Measurements from ENCODE around the gene CDX2. TPM values are rescaled to one million over a fixed set of nuclear protein-coding genes. Genes with fewer than 3 reads are reported as not detected.

The CDX2 gene
- total and polyA plus RNA-seq, 9 of the 15 experiments (the other 6 are each of a cell fraction or from before 2014, with no cell fraction given), result 0.04 TPM; not detected in 8

- ATAC-seq (no peak), DNase-seq (ENCODE audit: extremely low read depth in 1 of 4, low spot score in 3 of 4) (no peak), FAIRE-seq (no peak)
- Histone ChIP-seq H3K36me3 (ENCODE audit: control insufficient read depth, insufficient read depth, low read length) (no peaks in the 10 kb centered on the region), H3K27me3 (ENCODE audit: control insufficient read depth in 2 of 2, insufficient read depth in 2 of 2, low read length in 2 of 2) (peaks cover 0 to 24% of the 10 kb centered on the region in 2 experiments; a peak in 2 of 5 replicates), H2AFZ (ENCODE audit: low read depth, low read length) (no peak overlapping the region), H3K9ac (ENCODE audit: insufficient read depth in 1 of 2, low read depth in 2 of 2, low read length in 2 of 2) (no peak overlapping the region), H4K20me1 (replicated peaks; ENCODE audit: control insufficient read depth, insufficient read depth, low read length) (no peaks in the 10 kb centered on the region), H3K9me1 (ENCODE audit: control insufficient read depth, insufficient read depth, low read length) (no peaks in the 10 kb centered on the region), H3K4me3 (no peak overlapping the region), H3K4me2 (ENCODE audit: insufficient read depth, low read length) (no peak overlapping the region), H3K9me3 (replicated peaks; ENCODE audit: control insufficient read depth, insufficient read depth, low read depth, low read length) (no peaks in the 10 kb centered on the region), H3K27ac (ENCODE audit: extremely low read depth, low read depth, low read length) (no peak overlapping the region), H3K4me1 (replicated peaks in 1 of 2; ENCODE audit: control insufficient read depth in 2 of 2, insufficient read depth in 2 of 2, low read length in 2 of 2) (no peaks in the 10 kb centered on the region), H3K79me2 (ENCODE audit: control insufficient read depth, insufficient read depth, low read length) (no peaks in the 10 kb centered on the region)
- TF ChIP-seq CCAR2 (IDR thresholded peaks at IDR 0.05; ENCODE audit: low read depth, low read length), result no peak
- TF ChIP-seq ZNF143 (CRISPR knock-in tag; IDR thresholded peaks at IDR 0.05), result no peak
- TF ChIP-seq, protein P1, sequence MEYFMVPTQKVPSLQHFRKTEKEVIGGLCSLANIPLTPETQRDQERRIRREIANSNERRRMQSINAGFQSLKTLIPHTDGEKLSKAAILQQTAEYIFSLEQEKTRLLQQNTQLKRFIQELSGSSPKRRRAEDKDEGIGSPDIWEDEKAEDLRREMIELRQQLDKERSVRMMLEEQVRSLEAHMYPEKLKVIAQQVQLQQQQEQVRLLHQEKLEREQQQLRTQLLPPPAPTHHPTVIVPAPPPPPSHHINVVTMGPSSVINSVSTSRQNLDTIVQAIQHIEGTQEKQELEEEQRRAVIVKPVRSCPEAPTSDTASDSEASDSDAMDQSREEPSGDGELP (CRISPR knock-in tag; IDR thresholded peaks at IDR 0.05; ENCODE audit: borderline replicate concordance), result no peak
- TF ChIP-seq GATAD2B (IDR thresholded peaks at IDR 0.05; ENCODE audit: borderline replicate concordance), result no peak
- no peak for TF ChIP-seq ELF2 (CRISPR knock-in tag; IDR thresholded peaks at IDR 0.05)
- no peak for TF ChIP-seq ZNF707 (CRISPR knock-in tag; conservative IDR thresholded peaks at IDR 0.05)
- TF ChIP-seq, protein P2, sequence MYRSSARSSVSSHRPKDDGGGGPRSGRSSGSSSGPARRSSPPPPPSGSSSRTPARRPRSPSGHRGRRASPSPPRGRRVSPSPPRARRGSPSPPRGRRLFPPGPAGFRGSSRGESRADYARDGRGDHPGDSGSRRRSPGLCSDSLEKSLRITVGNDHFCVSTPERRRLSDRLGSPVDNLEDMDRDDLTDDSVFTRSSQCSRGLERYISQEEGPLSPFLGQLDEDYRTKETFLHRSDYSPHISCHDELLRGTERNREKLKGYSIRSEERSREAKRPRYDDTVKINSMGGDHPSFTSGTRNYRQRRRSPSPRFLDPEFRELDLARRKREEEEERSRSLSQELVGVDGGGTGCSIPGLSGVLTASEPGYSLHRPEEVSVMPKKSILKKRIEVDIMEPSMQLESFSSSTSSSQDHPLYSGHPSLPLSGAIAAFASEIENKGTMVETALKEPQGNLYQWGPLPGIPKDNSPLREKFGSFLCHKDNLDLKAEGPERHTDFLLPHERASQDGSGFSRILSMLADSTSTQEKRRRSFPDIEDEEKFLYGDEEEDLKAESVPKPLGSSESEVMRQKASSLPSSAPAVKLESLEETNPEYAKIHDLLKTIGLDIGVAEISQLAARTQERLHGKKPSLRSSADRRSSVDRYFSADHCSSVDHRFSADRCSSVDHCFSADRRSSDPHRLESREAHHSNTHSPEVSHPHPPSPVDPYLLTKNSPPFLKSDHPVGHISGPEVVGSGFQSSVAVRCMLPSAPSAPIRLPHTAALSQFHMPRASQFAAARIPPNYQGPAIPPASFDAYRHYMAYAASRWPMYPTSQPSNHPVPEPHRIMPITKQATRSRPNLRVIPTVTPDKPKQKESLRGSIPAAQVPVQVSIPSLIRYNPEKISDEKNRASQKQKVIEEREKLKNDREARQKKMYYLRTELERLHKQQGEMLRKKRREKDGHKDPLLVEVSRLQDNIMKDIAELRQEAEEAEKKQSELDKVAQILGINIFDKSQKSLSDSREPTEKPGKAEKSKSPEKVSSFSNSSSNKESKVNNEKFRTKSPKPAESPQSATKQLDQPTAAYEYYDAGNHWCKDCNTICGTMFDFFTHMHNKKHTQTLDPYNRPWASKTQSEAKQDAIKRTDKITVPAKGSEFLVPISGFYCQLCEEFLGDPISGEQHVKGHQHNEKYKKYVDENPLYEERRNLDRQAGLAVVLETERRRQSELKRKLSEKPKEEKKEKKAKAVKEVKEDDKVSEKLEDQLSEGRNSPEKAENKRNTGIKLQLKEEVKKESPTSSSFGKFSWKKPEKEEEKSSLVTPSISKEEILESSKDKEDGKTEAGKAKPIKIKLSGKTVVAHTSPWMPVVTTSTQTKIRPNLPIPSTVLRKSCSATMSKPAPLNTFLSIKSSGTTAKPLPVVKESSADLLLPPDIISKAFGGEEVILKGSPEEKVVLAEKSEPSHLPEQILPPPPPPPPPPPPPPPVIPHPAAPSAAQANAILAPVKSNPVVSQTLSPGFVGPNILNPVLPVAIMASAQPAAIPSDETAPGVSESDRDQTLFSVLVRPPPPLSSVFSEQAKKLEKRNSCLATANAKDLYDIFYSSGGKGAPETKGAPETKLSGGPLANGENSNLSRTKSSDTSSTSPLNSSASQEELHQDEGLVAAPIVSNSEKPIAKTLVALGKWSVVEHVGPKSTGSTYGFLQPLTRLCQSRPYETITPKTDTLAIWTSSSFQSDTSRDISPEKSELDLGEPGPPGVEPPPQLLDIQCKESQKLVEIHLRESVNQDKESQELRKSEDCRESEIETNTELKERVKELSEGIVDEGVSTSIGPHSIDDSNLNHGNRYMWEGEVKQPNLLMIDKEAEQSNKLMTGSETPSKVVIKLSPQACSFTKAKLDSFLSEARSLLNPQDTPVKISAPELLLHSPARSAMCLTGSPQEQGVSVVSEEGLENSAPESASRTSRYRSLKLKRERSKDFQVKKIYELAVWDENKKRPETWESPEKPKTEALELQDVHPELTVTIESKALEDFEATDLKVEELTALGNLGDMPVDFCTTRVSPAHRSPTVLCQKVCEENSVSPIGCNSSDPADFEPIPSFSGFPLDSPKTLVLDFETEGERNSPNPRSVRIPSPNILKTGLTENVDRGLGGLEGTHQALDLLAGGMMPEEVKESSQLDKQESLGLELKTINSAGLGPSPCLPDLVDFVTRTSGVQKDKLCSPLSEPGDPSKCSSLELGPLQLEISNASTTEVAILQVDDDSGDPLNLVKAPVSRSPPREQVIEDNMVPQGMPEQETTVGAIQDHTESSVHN (IDR thresholded peaks at IDR 0.05; ENCODE audit: borderline replicate concordance in 1 of 2, low read depth in 1 of 2), result no peak
- TF ChIP-seq MED1 (CRISPR knock-in tag; IDR thresholded peaks at IDR 0.05; ENCODE audit: borderline replicate concordance), result no peak
- TF ChIP-seq ZNF239 (CRISPR knock-in tag; IDR thresholded peaks at IDR 0.05), result no peak
- in situ Hi-C loops (cut with MboI) (no loop called here), intact Hi-C loops (cut with micrococcal nuclease) (no loop called here)
- ChIA-PET CTCF (ENCODE audit: low intra/inter-chr PET ratio) (no interaction called here), POLR2A (no interaction called here)
- 11% methylated on average over 5 of the region's 6 CpGs for WGBS (ENCODE audit: insufficient coverage, low coverage, missing lambda C conversion rate)
- BruUV-seq (replicated peaks), result no TSS peak
Measured at GRCh38 chr13:27991881-27992280, 22.8 kb upstream of the CDX2 start.

All from K562 (cell line).